Neural progenitor cell (in vitro differentiated cells): ENCODE measurements around the gene EPHA1. TPM values are rescaled to one million over a fixed set of nuclear protein-coding genes. Genes with fewer than 3 reads are reported as not detected.

Experiments used
- DNase-seq: peaks from one replicate; pipeline ENCODE4 v3.0.0-alpha.2; 2016; ENCODE audit warnings: low spot score
- H2AFZ ChIP-seq: fragments of 200-600 bp; sonication (generic); replicated peaks from 2 replicates; pipeline ENCODE4 v1.6.1; 2016; ENCODE audit warnings: antibody characterized with exemption
- H3F3A ChIP-seq: fragments of 200-600 bp; sonication (generic); 2 replicates; pipeline ENCODE4 v1.6.1; 2016; ENCODE audit warnings: antibody characterized with exemption, low read depth
- H3K27ac ChIP-seq: fragments of 200-600 bp; sonication (generic); 2 replicates; pipeline ENCODE4 v1.5.1; 2016; ENCODE audit warnings: mild to moderate bottlenecking
- H3K27me3 ChIP-seq: fragments of 200-600 bp; sonication (generic); 2 replicates; pipeline ENCODE4 v1.6.1; 2016; ENCODE audit warnings: mild to moderate bottlenecking, moderate library complexity
- H3K36me3 ChIP-seq: fragments of 200-600 bp; sonication (generic); 2 replicates; pipeline ENCODE4 v1.5.1; 2016
- H3K4me1 ChIP-seq: fragments of 200-600 bp; sonication (generic); 2 replicates; pipeline ENCODE4 v1.6.1; 2016; ENCODE audit warnings: mixed run types
- H3K4me2 ChIP-seq: fragments of 200-600 bp; sonication (generic); 2 replicates; pipeline ENCODE4 v1.6.1; 2016
- H3K4me3 ChIP-seq: fragments of 200-600 bp; sonication (generic); 2 replicates; pipeline ENCODE4 v1.5.1; 2016
- H3K79me2 ChIP-seq: fragments of 200-600 bp; sonication (generic); 2 replicates; pipeline ENCODE4 v1.6.1; 2016; ENCODE audit warnings: low read depth
- H3K9ac ChIP-seq: fragments of 200-600 bp; sonication (generic); 2 replicates; pipeline ENCODE4 v1.6.1; 2016
- H3K9me3 ChIP-seq: fragments of 200-600 bp; sonication (generic); 2 replicates; pipeline ENCODE4 v1.5.1; 2016; ENCODE audit warnings: low read depth
- H4K20me1 ChIP-seq: fragments of 200-600 bp; sonication (generic); 2 replicates; pipeline ENCODE4 v1.6.1; 2016; ENCODE audit warnings: low read depth
- H3K27ac Mint-ChIP-seq: 3 replicates; pipeline ENCODE4 v1.8.0; 2021; ENCODE audit warnings: mixed read lengths
- H3K27me3 Mint-ChIP-seq: 2 replicates; pipeline ENCODE4 v1.8.0; 2022; ENCODE audit warnings: low read depth, mild to moderate bottlenecking, inconsistent platforms, moderate library complexity, mixed read lengths; ENCODE audit not compliant: insufficient read depth
- H3K36me3 Mint-ChIP-seq: 3 replicates; pipeline ENCODE4 v1.8.0; 2021; ENCODE audit warnings: mixed read lengths
- H3K4me1 Mint-ChIP-seq: 3 replicates; pipeline ENCODE4 v1.8.0; 2021; ENCODE audit warnings: mixed read lengths
- H3K4me3 Mint-ChIP-seq: 3 replicates; pipeline ENCODE4 v1.8.0; 2021; ENCODE audit warnings: mild to moderate bottlenecking, moderate library complexity, mixed read lengths
- H3K9me3 Mint-ChIP-seq: 3 replicates; pipeline ENCODE4 v1.8.0; 2020; ENCODE audit warnings: mixed read lengths
- CTCF ChIP-seq: fragments of 200-600 bp; sonication (generic); IDR thresholded peaks from 2 replicates; pipeline ENCODE4 v1.5.1; 2017; ENCODE audit warnings: antibody characterized with exemption, mild to moderate bottlenecking
- EZH2 ChIP-seq: fragments of 200-600 bp; sonication (generic); IDR thresholded peaks from 2 replicates; pipeline ENCODE4 v1.6.1; 2017; ENCODE audit warnings: antibody characterized with exemption, mild to moderate bottlenecking, moderate library complexity
- EZH2phosphoT487 ChIP-seq: fragments of 200-600 bp; sonication (generic); IDR thresholded peaks from 2 replicates; pipeline ENCODE4 v1.6.1; 2017; ENCODE audit warnings: antibody characterized with exemption
- total RNA-seq: library from RNA; depleted of rRNA; stranded (reverse); fragments of >200 nt; gene quantifications from 2 replicates; pipeline ENCODE4 v1.2.3, GENCODE V29; 2015; ENCODE audit warnings: low replicate concordance

Gene EPHA1
- total RNA-seq, 1 donor from 2014 or later: 4.1 TPM

- H3F3A ChIP-seq: peaks cover 18% of the 10 kb centered on the region
- H3K36me3 ChIP-seq: no peaks in the 10 kb centered on the region
- TF ChIP-seq EZH2 (no peak), EZH2phosphoT487 (no peak), CTCF (no peak)
- H3K27ac Mint-ChIP-seq: peak overlapping the region; percentile 84
- H3K4me2 ChIP-seq: no peak overlapping the region
- no peak overlapping the region for H3K9ac ChIP-seq
- H3K27ac ChIP-seq: no peak overlapping the region
- peaks cover 17% of the 10 kb centered on the region for H3K27me3 ChIP-seq
- H4K20me1 ChIP-seq: peaks cover 24% of the 10 kb centered on the region
- H3K4me3 Mint-ChIP-seq: no peak overlapping the region
- peaks cover 4% of the 10 kb centered on the region for H3K9me3 Mint-ChIP-seq
- peaks cover 19% of the 10 kb centered on the region for H3K4me1 ChIP-seq
- H3K27me3 Mint-ChIP-seq: peaks cover 12% of the 10 kb centered on the region
- H3K79me2 ChIP-seq: no peaks in the 10 kb centered on the region
- H3K4me1 Mint-ChIP-seq: peaks cover 25% of the 10 kb centered on the region
- no peak overlapping the region for H2AFZ ChIP-seq
- H3K9me3 ChIP-seq: no peaks in the 10 kb centered on the region
- DNase-seq: no peak
- H3K4me3 ChIP-seq: no peak overlapping the region
- H3K36me3 Mint-ChIP-seq: peaks cover 12% of the 10 kb centered on the region
Observed at GRCh38 chr7:143351060-143351459, 57.6 kb downstream of the EPHA1 start.

GRCh38 chr7:143347950-143348349 lies 60.7 kb downstream of the EPHA1 start:
- TF ChIP-seq EZH2phosphoT487 (no peak), EZH2 (no peak), CTCF (no peak)

GRCh38 chr7:143346018-143346417 lies 62.6 kb downstream of the EPHA1 start:
- Histone ChIP-seq H3K79me2 (no peaks in the 10 kb centered on the region), H3K9ac (no peak overlapping the region), H3K36me3 (no peaks in the 10 kb centered on the region), H3F3A (peaks cover 16% of the 10 kb centered on the region), H3K4me1 (peaks cover 4% of the 10 kb centered on the region), H3K27me3 (peaks cover 31% of the 10 kb centered on the region), H2AFZ (peak overlapping the region; percentile 94), H3K4me2 (peak overlapping the region; percentile 68), H4K20me1 (no peaks in the 10 kb centered on the region), H3K4me3 (no peak overlapping the region), H3K27ac (no peak overlapping the region), H3K9me3 (no peaks in the 10 kb centered on the region)
- H3K9me3 Mint-ChIP-seq: peaks cover 4% of the 10 kb centered on the region
- no peak overlapping the region for H3K27ac Mint-ChIP-seq
- DNase-seq: no peak
- H3K4me1 Mint-ChIP-seq: peaks cover 6% of the 10 kb centered on the region
- no peaks in the 10 kb centered on the region for H3K36me3 Mint-ChIP-seq
- H3K4me3 Mint-ChIP-seq: no peak overlapping the region
- TF ChIP-seq EZH2phosphoT487 (no peak), CTCF (no peak), EZH2 (no peak)
- H3K27me3 Mint-ChIP-seq: peaks cover 21% of the 10 kb centered on the region

More at GRCh38 chr7:143347950-143348349, 60.7 kb downstream of the EPHA1 start:
- H3K36me3 Mint-ChIP-seq: no peaks in the 10 kb centered on the region
- H3K36me3 ChIP-seq: no peaks in the 10 kb centered on the region
- H3K4me2 ChIP-seq: no peak overlapping the region
- H3K9me3 ChIP-seq: no peaks in the 10 kb centered on the region
- peaks cover 25% of the 10 kb centered on the region for H3K27me3 Mint-ChIP-seq
- DNase-seq: no peak
- peaks cover 27% of the 10 kb centered on the region for H3F3A ChIP-seq
- H3K9ac ChIP-seq: no peak overlapping the region
- H3K9me3 Mint-ChIP-seq: peaks cover 4% of the 10 kb centered on the region
- H3K4me1 Mint-ChIP-seq: peaks cover 24% of the 10 kb centered on the region
- no peak overlapping the region for H2AFZ ChIP-seq
- H3K27ac ChIP-seq: no peak overlapping the region
- peaks cover 15% of the 10 kb centered on the region for H3K4me1 ChIP-seq
- no peak overlapping the region for H3K4me3 Mint-ChIP-seq
- peaks cover 8% of the 10 kb centered on the region for H4K20me1 ChIP-seq
- peaks cover 31% of the 10 kb centered on the region for H3K27me3 ChIP-seq
- H3K79me2 ChIP-seq: no peaks in the 10 kb centered on the region
- no peak overlapping the region for H3K27ac Mint-ChIP-seq
- H3K4me3 ChIP-seq: no peak overlapping the region
